Activated CD8-positive, alpha-beta T cell treated with anti-CD3 and anti-CD28 coated beads for 36 hours (primary cell): ENCODE data around the gene NFIA. TPM values are rescaled to one million over a fixed set of nuclear protein-coding genes. Genes with fewer than 3 reads are reported as not detected.

Experiments used
- ATAC-seq: fragments of 200-7000 bp; cut with Tn5 transposase; one replicate; pipeline ENCODE4 v1.10.0; 2021; ENCODE audit warnings: mild to moderate bottlenecking, moderate library complexity
- CTCF ChIA-PET: fragments of 350-600 bp; sonication (Branson Sonifier 250); formaldehyde crosslinking; loops from one replicate; lab custom pipeline; 2021; ENCODE audit warnings: antibody characterized with exemption; lab: Charles Lee
- POLR2A ChIA-PET: fragments of 350-600 bp; sonication (Branson Sonifier 250); formaldehyde crosslinking; loops from one replicate; lab custom pipeline; 2021; ENCODE audit warnings: antibody characterized with exemption; lab: Charles Lee
- DNase-seq: peaks from one replicate; pipeline ENCODE4 v3.0.0-alpha.2; 2020
- H3K27ac Mint-ChIP-seq: one replicate; pipeline ENCODE4 v1.8.0; 2021; ENCODE audit warnings: mild to moderate bottlenecking, mixed read lengths
- H3K27me3 Mint-ChIP-seq: one replicate; pipeline ENCODE4 v1.8.0; 2021; ENCODE audit warnings: mixed read lengths
- H3K36me3 Mint-ChIP-seq: one replicate; pipeline ENCODE4 v1.8.0; 2021; ENCODE audit warnings: low read depth, mixed read lengths
- H3K4me1 Mint-ChIP-seq: one replicate; pipeline ENCODE4 v1.8.0; 2021; ENCODE audit warnings: low read depth, mixed read lengths
- H3K4me3 Mint-ChIP-seq: one replicate; pipeline ENCODE4 v1.8.0; 2021; ENCODE audit warnings: mild to moderate bottlenecking, moderate library complexity, mixed read lengths
- H3K9me3 Mint-ChIP-seq: one replicate; pipeline ENCODE4 v1.8.0; 2021; ENCODE audit warnings: mixed read lengths
- intact Hi-C: fragments of 100-400 bp; cut with micrococcal nuclease; formaldehyde crosslinking; loops from one replicate; pipeline ENCODE4 v1.10.0; 2022
- total RNA-seq, 2 experiments: library from RNA; stranded (reverse); gene quantifications; one replicate each; pipeline ENCODE4 v1.2.3, GENCODE V29; 2021
- TF ChIP-seq, protein P1 (sequence below): fragments of 200-600 bp; IDR thresholded peaks from one replicate; pipeline ENCODE4 v1.8.0; 2022; ENCODE audit warnings: antibody characterized with exemption, mild to moderate bottlenecking

Gene NFIA
- total RNA-seq, 2 experiments from 2014 or later, result 1.9 to 2.4 TPM

- DNase-seq (no peak), ATAC-seq (no peak)
- Mint-ChIP-seq H3K9me3 (no peaks in the 10 kb centered on the region), H3K27ac (no peak overlapping the region), H3K27me3 (no peaks in the 10 kb centered on the region), H3K4me1 (peaks cover 17% of the 10 kb centered on the region), H3K36me3 (peaks cover 2% of the 10 kb centered on the region), H3K4me3 (no peak overlapping the region)
- TF ChIP-seq, protein P1, sequence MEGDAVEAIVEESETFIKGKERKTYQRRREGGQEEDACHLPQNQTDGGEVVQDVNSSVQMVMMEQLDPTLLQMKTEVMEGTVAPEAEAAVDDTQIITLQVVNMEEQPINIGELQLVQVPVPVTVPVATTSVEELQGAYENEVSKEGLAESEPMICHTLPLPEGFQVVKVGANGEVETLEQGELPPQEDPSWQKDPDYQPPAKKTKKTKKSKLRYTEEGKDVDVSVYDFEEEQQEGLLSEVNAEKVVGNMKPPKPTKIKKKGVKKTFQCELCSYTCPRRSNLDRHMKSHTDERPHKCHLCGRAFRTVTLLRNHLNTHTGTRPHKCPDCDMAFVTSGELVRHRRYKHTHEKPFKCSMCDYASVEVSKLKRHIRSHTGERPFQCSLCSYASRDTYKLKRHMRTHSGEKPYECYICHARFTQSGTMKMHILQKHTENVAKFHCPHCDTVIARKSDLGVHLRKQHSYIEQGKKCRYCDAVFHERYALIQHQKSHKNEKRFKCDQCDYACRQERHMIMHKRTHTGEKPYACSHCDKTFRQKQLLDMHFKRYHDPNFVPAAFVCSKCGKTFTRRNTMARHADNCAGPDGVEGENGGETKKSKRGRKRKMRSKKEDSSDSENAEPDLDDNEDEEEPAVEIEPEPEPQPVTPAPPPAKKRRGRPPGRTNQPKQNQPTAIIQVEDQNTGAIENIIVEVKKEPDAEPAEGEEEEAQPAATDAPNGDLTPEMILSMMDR, result no peak
- intact Hi-C loops, result no loop called here
- ChIA-PET POLR2A (no interaction called here), CTCF (no interaction called here)
Measured at GRCh38 chr1:61162520-61163258, 80.3 kb downstream of the NFIA start.

DNA sequence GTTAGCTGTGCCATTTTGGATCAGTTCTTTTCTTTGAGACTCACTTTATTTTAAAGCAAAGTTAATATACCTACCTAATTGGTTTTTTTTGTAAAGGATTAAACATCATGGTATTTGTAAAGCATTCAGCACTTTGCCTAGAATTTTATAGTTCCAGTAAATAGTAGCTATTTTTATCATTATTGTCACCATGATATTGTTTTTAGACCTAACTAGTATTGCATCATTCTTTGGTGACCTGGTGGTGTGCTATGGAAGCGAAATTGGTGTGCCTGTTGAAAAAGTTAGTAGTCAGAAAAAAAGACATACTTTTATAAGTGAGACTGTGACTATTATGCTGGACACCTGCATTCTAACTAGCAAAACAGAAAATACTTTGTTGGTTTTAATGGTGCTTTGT is 81.0 kb downstream of the NFIA start:
- CTCF ChIA-PET, result interaction anchor here (3.2 kb wide), 1 partner anchor 114 kb away, joined by 14 read pairs; no protein-coding TSS in a partner anchor
- H3K36me3 Mint-ChIP-seq, result peaks cover 2% of the 10 kb centered on the region
- TF ChIP-seq, protein P1, result no peak
- no peak for ATAC-seq
- no peak overlapping the region for H3K27ac Mint-ChIP-seq
- peaks cover 12% of the 10 kb centered on the region for H3K4me1 Mint-ChIP-seq
- intact Hi-C loops, result no loop called here
- POLR2A ChIA-PET, result no interaction called here
- H3K9me3 Mint-ChIP-seq, result no peaks in the 10 kb centered on the region
- H3K4me3 Mint-ChIP-seq, result no peak overlapping the region
- H3K27me3 Mint-ChIP-seq, result no peaks in the 10 kb centered on the region
- no peak for DNase-seq

DNA sequence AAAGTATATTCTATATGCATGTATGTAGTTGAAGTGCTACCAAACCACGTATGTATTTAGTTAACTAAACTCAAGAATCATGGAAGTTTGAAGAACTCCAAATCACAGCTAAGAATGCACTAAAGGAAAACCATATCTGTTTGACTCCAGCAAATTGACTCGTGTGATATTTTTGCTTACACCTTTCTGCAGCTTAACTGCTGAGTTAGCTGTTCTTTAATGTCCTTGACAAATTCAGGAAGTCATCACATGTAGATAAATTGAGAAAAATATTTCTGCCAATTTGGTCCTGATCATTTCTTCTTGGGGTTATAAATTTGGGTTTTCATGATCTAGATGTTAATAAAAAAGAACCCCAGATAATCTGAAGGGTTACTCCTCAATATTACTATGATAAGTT is 83.0 kb downstream of the NFIA start:
- Mint-ChIP-seq H3K27me3 (no peaks in the 10 kb centered on the region), H3K27ac (no peak overlapping the region), H3K9me3 (no peaks in the 10 kb centered on the region), H3K4me3 (no peak overlapping the region), H3K36me3 (peaks cover 1% of the 10 kb centered on the region), H3K4me1 (peaks cover 5% of the 10 kb centered on the region)
- ATAC-seq (no peak), DNase-seq (no peak)
- CTCF ChIA-PET, result interaction anchor here (0.6 to 3.2 kb wide), 3 partner anchors 16 to 116 kb away, joined by 3 to 14 read pairs (median 3); no protein-coding TSS in a partner anchor
- POLR2A ChIA-PET, result no interaction called here
- TF ChIP-seq, protein P1, result no peak
- intact Hi-C loops, result no loop called here

GRCh38 chr1:61167309-61167708 is 84.9 kb downstream of the NFIA start:
- H3K27ac Mint-ChIP-seq, result no peak overlapping the region
- ChIA-PET CTCF (interaction anchor here (1.0 to 1.4 kb wide), 2 partner anchors 12 to 117 kb away, joined by 3 to 4 read pairs; no protein-coding TSS in a partner anchor), POLR2A (no interaction called here)
- H3K27me3 Mint-ChIP-seq, result no peaks in the 10 kb centered on the region
- no peak for ATAC-seq
- no peaks in the 10 kb centered on the region for H3K36me3 Mint-ChIP-seq
- no peak for DNase-seq
- intact Hi-C loops, result no loop called here
- no peaks in the 10 kb centered on the region for H3K4me1 Mint-ChIP-seq
- TF ChIP-seq, protein P1, result no peak
- H3K4me3 Mint-ChIP-seq, result no peak overlapping the region
- no peaks in the 10 kb centered on the region for H3K9me3 Mint-ChIP-seq

DNA sequence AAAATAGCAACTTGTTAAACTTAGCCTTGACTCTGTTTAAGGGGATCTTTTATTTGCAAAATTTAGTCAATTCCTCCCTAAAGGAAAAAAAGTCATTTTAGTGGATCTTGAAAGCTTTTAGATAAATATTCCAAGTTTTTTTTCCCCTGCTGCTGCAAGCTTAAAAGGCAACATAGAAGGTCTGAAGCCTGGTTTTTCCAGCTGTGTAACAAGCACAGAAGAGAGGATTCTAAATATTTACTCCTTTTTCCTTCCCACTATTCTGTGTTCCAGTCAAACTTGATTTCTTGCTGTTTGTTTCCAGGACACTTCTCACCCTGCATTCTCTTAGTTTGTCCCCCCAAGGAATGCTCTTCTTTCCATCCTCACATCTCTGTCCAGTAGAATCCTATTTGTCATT is 86.7 kb downstream of the NFIA start:
- no peaks in the 10 kb centered on the region for H3K36me3 Mint-ChIP-seq
- TF ChIP-seq, protein P1, result no peak
- DNase-seq (no peak), ATAC-seq (no peak)
- H3K27me3 Mint-ChIP-seq, result peaks cover 2% of the 10 kb centered on the region
- ChIA-PET POLR2A (interaction anchor here (1.3 kb wide), 1 partner anchor 91 kb away, joined by 3 read pairs; no protein-coding TSS in a partner anchor), CTCF (interaction anchor here (0.7 to 1.1 kb wide), 3 partner anchors 11 to 223 kb away, joined by 3 to 5 read pairs (median 4); no protein-coding TSS in a partner anchor)
- intact Hi-C loops, result no loop called here
- no peaks in the 10 kb centered on the region for H3K9me3 Mint-ChIP-seq
- peaks cover 2% of the 10 kb centered on the region for H3K4me1 Mint-ChIP-seq
- H3K27ac Mint-ChIP-seq, result no peak overlapping the region
- H3K4me3 Mint-ChIP-seq, result no peak overlapping the region
